GM20000 (cell line): ENCODE measurements around the gene FOXR2.

Source experiments
- DNase-seq: peaks from one replicate; pipeline ENCODE4 v3.0.0; 2012; ENCODE audit warnings: low spot score
- TF ChIP-seq, protein P1 (sequence below): IDR thresholded peaks from 2 replicates; pipeline ENCODE4 v1.5.1; 2012; ENCODE audit warnings: mild to moderate bottlenecking, control low read depth; ENCODE audit errors: extremely low read depth, missing control alignments

FOXR2 gene, protein sequence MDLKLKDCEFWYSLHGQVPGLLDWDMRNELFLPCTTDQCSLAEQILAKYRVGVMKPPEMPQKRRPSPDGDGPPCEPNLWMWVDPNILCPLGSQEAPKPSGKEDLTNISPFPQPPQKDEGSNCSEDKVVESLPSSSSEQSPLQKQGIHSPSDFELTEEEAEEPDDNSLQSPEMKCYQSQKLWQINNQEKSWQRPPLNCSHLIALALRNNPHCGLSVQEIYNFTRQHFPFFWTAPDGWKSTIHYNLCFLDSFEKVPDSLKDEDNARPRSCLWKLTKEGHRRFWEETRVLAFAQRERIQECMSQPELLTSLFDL

DNA sequence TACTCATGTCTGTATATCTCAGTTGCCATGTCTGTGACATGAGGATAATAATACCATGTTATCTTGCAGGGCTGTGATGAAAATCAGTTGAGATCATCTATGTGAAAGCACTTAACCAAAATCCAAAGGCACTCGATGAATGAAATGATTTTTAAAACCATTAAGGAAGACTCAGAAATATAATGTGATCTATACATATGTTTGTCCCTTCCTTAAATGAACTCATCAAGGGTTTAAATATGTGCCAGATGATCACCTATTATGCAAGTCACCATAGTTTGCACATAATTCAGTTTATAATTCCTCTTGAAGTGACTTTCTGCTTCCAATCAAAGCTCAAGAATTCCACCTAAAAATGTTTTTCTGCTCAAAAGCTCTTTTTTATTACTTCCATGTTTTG lies at the start of gene FOXR2:
TSS of gene FOXR2 (plus strand) at position 301 of the 400 bp plus-strand sequence. CDS start 312 bp downstream, outside the sequence.
- no peak for DNase-seq
- TF ChIP-seq, protein P1, sequence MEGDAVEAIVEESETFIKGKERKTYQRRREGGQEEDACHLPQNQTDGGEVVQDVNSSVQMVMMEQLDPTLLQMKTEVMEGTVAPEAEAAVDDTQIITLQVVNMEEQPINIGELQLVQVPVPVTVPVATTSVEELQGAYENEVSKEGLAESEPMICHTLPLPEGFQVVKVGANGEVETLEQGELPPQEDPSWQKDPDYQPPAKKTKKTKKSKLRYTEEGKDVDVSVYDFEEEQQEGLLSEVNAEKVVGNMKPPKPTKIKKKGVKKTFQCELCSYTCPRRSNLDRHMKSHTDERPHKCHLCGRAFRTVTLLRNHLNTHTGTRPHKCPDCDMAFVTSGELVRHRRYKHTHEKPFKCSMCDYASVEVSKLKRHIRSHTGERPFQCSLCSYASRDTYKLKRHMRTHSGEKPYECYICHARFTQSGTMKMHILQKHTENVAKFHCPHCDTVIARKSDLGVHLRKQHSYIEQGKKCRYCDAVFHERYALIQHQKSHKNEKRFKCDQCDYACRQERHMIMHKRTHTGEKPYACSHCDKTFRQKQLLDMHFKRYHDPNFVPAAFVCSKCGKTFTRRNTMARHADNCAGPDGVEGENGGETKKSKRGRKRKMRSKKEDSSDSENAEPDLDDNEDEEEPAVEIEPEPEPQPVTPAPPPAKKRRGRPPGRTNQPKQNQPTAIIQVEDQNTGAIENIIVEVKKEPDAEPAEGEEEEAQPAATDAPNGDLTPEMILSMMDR = no peak

- DNase-seq = no peak
- TF ChIP-seq, protein P1 = no peak
These were observed 44.1 kb upstream of the FOXR2 start for GRCh38 chrX:55579115-55579514.

DNA sequence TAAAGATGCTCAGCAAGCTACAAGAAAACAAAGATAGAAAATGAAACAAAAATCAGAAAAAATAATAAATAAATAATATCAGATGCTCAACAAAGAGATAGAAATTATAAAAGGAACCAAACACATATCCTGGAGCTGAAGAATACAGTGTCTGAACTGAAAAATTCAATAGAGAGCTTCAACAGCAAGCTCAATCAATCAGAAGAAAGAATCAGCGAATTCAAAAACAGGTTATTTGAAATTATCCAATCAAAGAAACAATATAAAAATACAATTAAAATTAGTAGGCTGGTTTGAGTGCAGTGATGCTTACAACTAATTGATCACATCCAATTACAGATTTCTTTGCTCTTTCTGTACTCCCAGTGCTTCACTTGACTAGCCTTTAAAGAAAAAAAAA lies 40.8 kb upstream of the FOXR2 start:
- DNase-seq = no peak
- TF ChIP-seq, protein P1 = no peak

GRCh38 chrX:55593296-55593695 lies 29.9 kb upstream of the FOXR2 start:
- DNase-seq = no peak
- TF ChIP-seq, protein P1 = no peak

GRCh38 chrX:55593756-55594257 lies 29.4 kb upstream of the FOXR2 start:
- TF ChIP-seq, protein P1 = no peak
- no peak for DNase-seq

GRCh38 chrX:55598333-55598732 lies 24.9 kb upstream of the FOXR2 start:
- DNase-seq = no peak
- TF ChIP-seq, protein P1 = no peak

- DNase-seq = no peak
- TF ChIP-seq, protein P1 = no peak
These were observed 3.7 kb upstream of the FOXR2 start for GRCh38 chrX:55619547-55619946.
